HEK293 (cell line): ENCODE results near the gene SBF2.
A peak's percentile ranks its signal among the peaks of the same experiment; 100 is the strongest.

Source experiments
- CTCF ChIA-PET: fragments of 350-600 bp; formaldehyde crosslinking; extraction: SDS; loops from one replicate; lab custom pipeline; 2021; ENCODE audit warnings: antibody characterized with exemption; lab: Yijun Ruan, JAX
- POLR2A ChIA-PET: fragments of 300-600 bp; formaldehyde crosslinking; extraction: SDS; loops from one replicate; lab custom pipeline; 2020; ENCODE audit warnings: antibody characterized with exemption, inconsistent platforms; lab: Yijun Ruan, JAX
- H3K27ac ChIP-seq: fragments of 200-500 bp; sonication (Bioruptor generic); 2 replicates; pipeline ENCODE4 v1.5.1; 2014; ENCODE audit warnings: low read depth, low read length, control low read depth, inconsistent platforms; ENCODE audit errors: extremely low read depth
- H3K36me3 ChIP-seq, 2 experiments: fragments of 200-500 bp in 1 of 2; sonication (Bioruptor generic) in 1 of 2; 1 replicate in 1 of 2; 2 replicates in 1 of 2; pipeline ENCODE4 v1.5.1; 2014 to 2017; ENCODE audit warnings: inconsistent platforms in 2 of 2, low read length in 2 of 2; ENCODE audit not compliant: control insufficient read depth in 2 of 2, insufficient read depth in 1 of 2
- H3K4me1 ChIP-seq: fragments of 200-500 bp; sonication (Bioruptor generic); 2 replicates; pipeline ENCODE4 v1.5.1; 2014; ENCODE audit warnings: mild to moderate bottlenecking, low read length, inconsistent platforms; ENCODE audit not compliant: control insufficient read depth, insufficient read depth
- H3K4me3 ChIP-seq: 2 replicates; pipeline ENCODE4 v1.5.1; 2011; ENCODE audit warnings: low read depth, mild to moderate bottlenecking, control low read depth, low read length, moderate library complexity
- H3K9me3 ChIP-seq: fragments of 200-500 bp; sonication (Bioruptor generic); 2 replicates; pipeline ENCODE4 v1.5.1; 2014; ENCODE audit warnings: low read depth, low read length, inconsistent platforms; ENCODE audit not compliant: control insufficient read depth, insufficient read depth
- GLIS2 ChIP-seq: fragments of 450-650 bp; formaldehyde crosslinking; IDR thresholded peaks from 2 replicates; pipeline ENCODE4 v1.5.1; 2016; ENCODE audit warnings: missing biosample characterization, missing genetic modification characterization
- HIC1 ChIP-seq: fragments of 450-650 bp; formaldehyde crosslinking; IDR thresholded peaks from 2 replicates; pipeline ENCODE4 v1.5.1; 2016; ENCODE audit warnings: missing biosample characterization, missing genetic modification characterization
- HOXC10 ChIP-seq: sonication (generic); formaldehyde crosslinking; IDR thresholded peaks from 2 replicates; pipeline ENCODE4 v1.8.1; 2023; ENCODE audit warnings: mild to moderate bottlenecking, missing genetic modification reagents
- PRDM1 ChIP-seq: fragments of 450-650 bp; formaldehyde crosslinking; IDR thresholded peaks from 2 replicates; pipeline ENCODE4; 2016; ENCODE audit warnings: missing biosample characterization, missing genetic modification characterization
- PRDM4 ChIP-seq: fragments of 450-650 bp; formaldehyde crosslinking; IDR thresholded peaks from 2 replicates; pipeline ENCODE4 v1.5.1; 2017; ENCODE audit warnings: missing biosample characterization, missing genetic modification characterization
- REST ChIP-seq: fragments of 450-650 bp; formaldehyde crosslinking; IDR thresholded peaks from 2 replicates; pipeline ENCODE4 v1.5.1; 2016; ENCODE audit warnings: missing biosample characterization, missing genetic modification characterization
- ZNF121 ChIP-seq: fragments of 450-650 bp; formaldehyde crosslinking; IDR thresholded peaks from 2 replicates; pipeline ENCODE4 v1.5.1; 2016; ENCODE audit warnings: missing biosample characterization, missing genetic modification characterization
- ZNF2 ChIP-seq: fragments of 450-650 bp; formaldehyde crosslinking; IDR thresholded peaks from 2 replicates; pipeline ENCODE4 v1.5.1; 2016; ENCODE audit warnings: missing biosample characterization, missing genetic modification characterization
- ZNF223 ChIP-seq: fragments of 450-650 bp; formaldehyde crosslinking; IDR thresholded peaks from 2 replicates; pipeline ENCODE4 v1.5.1; 2016; ENCODE audit warnings: missing biosample characterization, missing genetic modification characterization
- ZNF266 ChIP-seq: fragments of 450-650 bp; formaldehyde crosslinking; IDR thresholded peaks from 2 replicates; pipeline ENCODE4 v1.5.1; 2016; ENCODE audit warnings: missing biosample characterization, missing genetic modification characterization, low read depth
- ZNF404 ChIP-seq: fragments of 450-650 bp; formaldehyde crosslinking; IDR thresholded peaks from 2 replicates; pipeline ENCODE4 v1.5.1; 2017; ENCODE audit warnings: missing biosample characterization, missing genetic modification characterization
- ZNF488 ChIP-seq: fragments of 450-650 bp; formaldehyde crosslinking; IDR thresholded peaks from 2 replicates; pipeline ENCODE4 v1.5.1; 2016; ENCODE audit warnings: missing biosample characterization, missing genetic modification characterization
- ZNF600 ChIP-seq: fragments of 450-650 bp; formaldehyde crosslinking; IDR thresholded peaks from 2 replicates; pipeline ENCODE4 v1.5.1; 2016; ENCODE audit warnings: missing biosample characterization, missing genetic modification characterization
- ZNF677 ChIP-seq: fragments of 450-650 bp; IDR thresholded peaks from 2 replicates; pipeline ENCODE4 v1.5.0; 2018; ENCODE audit warnings: missing biosample characterization, mild to moderate bottlenecking, missing genetic modification characterization, moderate library complexity
- ZSCAN18 ChIP-seq: fragments of 450-650 bp; formaldehyde crosslinking; IDR thresholded peaks from 2 replicates; pipeline ENCODE4 v1.5.1; 2016; ENCODE audit warnings: missing biosample characterization, missing genetic modification characterization
- ZSCAN23 ChIP-seq: fragments of 450-650 bp; formaldehyde crosslinking; IDR thresholded peaks from 2 replicates; pipeline ENCODE4 v1.5.1; 2016; ENCODE audit warnings: missing biosample characterization, missing genetic modification characterization
- ZXDB ChIP-seq: fragments of 450-650 bp; formaldehyde crosslinking; IDR thresholded peaks from 2 replicates; pipeline ENCODE4 v1.5.1; 2016; ENCODE audit warnings: missing biosample characterization, missing genetic modification characterization
- TF ChIP-seq, protein P1 (sequence below): fragments of 450-650 bp; IDR thresholded peaks from 2 replicates; pipeline ENCODE4 v1.5.1; 2018; ENCODE audit warnings: missing biosample characterization, missing genetic modification characterization
- TF ChIP-seq, protein P2 (sequence below): fragments of 450-650 bp; formaldehyde crosslinking; IDR thresholded peaks from 2 replicates; pipeline ENCODE4 v1.5.1; 2017; ENCODE audit warnings: missing biosample characterization, missing genetic modification characterization

SBF2 gene

GRCh38 chr11:9759519-9760192 lies 534.4 kb downstream of the SBF2 start (continued):
- 0 out of 2 replicates have a peak, but pooled peaks have one; percentile 42 for TF ChIP-seq ZNF488 (tag by site-specific recombination)
- TF ChIP-seq ZNF404 (tag by site-specific recombination), result no peak
- peak; percentile 72; the same call in 1 of the 2 replicates for TF ChIP-seq ZNF600 (tag by site-specific recombination)
- TF ChIP-seq, protein P1, sequence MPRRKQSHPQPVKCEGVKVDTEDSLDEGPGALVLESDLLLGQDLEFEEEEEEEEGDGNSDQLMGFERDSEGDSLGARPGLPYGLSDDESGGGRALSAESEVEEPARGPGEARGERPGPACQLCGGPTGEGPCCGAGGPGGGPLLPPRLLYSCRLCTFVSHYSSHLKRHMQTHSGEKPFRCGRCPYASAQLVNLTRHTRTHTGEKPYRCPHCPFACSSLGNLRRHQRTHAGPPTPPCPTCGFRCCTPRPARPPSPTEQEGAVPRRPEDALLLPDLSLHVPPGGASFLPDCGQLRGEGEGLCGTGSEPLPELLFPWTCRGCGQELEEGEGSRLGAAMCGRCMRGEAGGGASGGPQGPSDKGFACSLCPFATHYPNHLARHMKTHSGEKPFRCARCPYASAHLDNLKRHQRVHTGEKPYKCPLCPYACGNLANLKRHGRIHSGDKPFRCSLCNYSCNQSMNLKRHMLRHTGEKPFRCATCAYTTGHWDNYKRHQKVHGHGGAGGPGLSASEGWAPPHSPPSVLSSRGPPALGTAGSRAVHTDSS (tag by site-specific recombination), result no peak
- TF ChIP-seq GLIS2 (tag by site-specific recombination), result peak; percentile 86
- TF ChIP-seq ZSCAN18 (tag by site-specific recombination), result no peak
- TF ChIP-seq ZNF677 (tag by site-specific recombination), result no peak

- Histone ChIP-seq H3K27ac (peak overlapping the region; percentile 82), H3K9me3 (no peaks in the 10 kb centered on the region), H3K36me3 (no peaks in the 10 kb centered on the region), H3K4me1 (no peaks in the 10 kb centered on the region), H3K4me3 (peak overlapping the region; percentile 69)
- POLR2A ChIA-PET, result interaction anchor here (1.0 to 3.7 kb wide), 4 partner anchors 13 to 546 kb away, joined by 4 to 41 read pairs (median 6); partner anchors contain the start of gene ADM
- CTCF ChIA-PET, result interaction anchor here (0.6 to 2.5 kb wide), 46 partner anchors 8 to 978 kb away, joined by 3 to 19 read pairs (median 4); partner anchors contain the start of gene ADM
- TF ChIP-seq ZNF121 (tag by site-specific recombination) (no peak), ZNF223 (tag by site-specific recombination) (no peak), HOXC10 (CRISPR knock-in tag) (no peak), ZNF266 (tag by site-specific recombination) (no peak), HIC1 (tag by site-specific recombination) (peak; percentile 63), ZXDB (tag by site-specific recombination) (peak; percentile 84), PRDM4 (tag by site-specific recombination) (no peak), REST (no peak), ZNF2 (no peak; the same call in 1 of the 2 replicates), PRDM1 (tag by site-specific recombination) (no peak), ZSCAN23 (tag by site-specific recombination) (no peak)
- TF ChIP-seq, protein P2, sequence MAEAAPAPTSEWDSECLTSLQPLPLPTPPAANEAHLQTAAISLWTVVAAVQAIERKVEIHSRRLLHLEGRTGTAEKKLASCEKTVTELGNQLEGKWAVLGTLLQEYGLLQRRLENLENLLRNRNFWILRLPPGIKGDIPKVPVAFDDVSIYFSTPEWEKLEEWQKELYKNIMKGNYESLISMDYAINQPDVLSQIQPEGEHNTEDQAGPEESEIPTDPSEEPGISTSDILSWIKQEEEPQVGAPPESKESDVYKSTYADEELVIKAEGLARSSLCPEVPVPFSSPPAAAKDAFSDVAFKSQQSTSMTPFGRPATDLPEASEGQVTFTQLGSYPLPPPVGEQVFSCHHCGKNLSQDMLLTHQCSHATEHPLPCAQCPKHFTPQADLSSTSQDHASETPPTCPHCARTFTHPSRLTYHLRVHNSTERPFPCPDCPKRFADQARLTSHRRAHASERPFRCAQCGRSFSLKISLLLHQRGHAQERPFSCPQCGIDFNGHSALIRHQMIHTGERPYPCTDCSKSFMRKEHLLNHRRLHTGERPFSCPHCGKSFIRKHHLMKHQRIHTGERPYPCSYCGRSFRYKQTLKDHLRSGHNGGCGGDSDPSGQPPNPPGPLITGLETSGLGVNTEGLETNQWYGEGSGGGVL (tag by site-specific recombination), result peak; percentile 89
Observed at GRCh38 chr11:9758637-9759518, 535.1 kb downstream of the SBF2 start.
